GM18867 (cell line): Measurements from ENCODE around the gene ZP1.
A peak's percentile ranks its signal among the peaks of the same experiment; 100 is the strongest.
"Not testable (repeated sequence)": the region's sequence is repeated elsewhere in the genome, so short reads cannot be mapped to it uniquely, and the experiment has no call there.

Source experiments
- ATAC-seq: cut with Tn5 transposase; IDR thresholded peaks from one replicate; pipeline ENCODE4 v1.9.1; 2021; ENCODE audit warnings: mild to moderate bottlenecking, moderate library complexity; ENCODE audit not compliant: unreplicated experiment

Gene ZP1

DNA sequence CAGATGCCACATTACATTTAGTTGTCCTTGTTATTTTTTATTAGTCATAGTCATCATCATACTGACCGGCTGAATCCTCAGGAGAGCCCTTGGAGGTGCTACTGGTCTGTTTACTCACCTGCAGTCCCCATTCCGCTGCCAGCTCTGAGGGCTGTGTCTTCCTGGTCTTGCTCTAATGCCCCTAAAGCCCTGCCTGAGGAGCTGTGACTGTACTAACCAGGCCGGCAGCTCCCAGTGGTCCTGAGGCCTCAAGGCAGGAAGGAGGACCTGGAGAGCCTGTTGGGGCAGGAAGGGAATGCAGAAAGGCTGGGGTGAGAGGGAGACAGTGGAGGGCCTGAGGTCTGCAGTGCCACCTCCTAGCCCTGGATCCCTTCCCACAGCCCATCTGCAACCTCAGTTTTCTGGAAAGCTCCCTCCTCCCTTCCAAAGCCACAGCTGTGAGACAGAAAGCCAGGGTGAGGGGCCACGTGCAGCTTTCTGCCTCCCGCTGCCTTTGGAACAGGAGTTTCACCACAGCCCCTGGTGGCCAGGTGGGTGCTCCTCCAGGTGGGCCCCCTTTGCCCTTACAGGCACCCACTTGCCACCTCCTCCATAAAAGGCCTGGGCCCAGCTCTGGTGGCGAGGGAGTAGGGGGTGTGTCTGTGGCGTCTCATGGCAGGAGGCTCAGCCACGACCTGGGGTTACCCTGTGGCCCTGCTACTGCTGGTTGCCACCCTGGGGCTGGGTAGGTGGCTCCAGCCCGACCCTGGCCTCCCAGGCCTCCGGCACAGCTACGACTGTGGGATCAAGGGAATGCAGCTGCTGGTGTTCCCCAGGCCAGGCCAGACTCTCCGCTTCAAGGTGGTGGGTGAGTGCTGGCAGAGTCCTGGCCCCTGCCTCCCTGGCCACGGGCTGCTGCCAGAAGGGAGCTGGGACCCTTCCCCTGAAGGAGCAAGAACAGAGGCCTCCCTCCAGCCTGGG is at the start of gene ZP1:
Gene ZP1, plus strand, starts transcription at position 632 of the 960 bp plus-strand sequence. Its CDS starts 20 bp downstream, at position 652.
- ATAC-seq = no peak

DNA sequence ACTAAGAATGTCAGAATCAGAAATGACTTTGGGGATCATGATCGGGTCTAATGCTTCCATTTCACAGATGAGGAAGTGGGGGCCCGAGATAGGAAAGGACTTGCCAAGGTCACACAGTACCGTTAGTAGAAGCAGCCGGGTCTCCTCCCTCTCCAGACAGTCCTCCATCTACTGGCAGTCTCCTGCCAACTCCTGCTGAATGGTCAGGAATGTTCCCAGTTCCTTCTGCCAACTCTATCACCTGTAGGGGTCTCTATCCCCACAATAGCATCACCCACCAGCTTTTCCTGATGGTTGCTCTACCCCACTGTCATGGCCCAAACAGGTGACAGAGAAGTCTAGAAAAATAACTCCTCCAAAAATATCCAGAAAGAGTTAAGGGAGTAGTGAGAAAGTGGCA is 49.3 kb upstream of the ZP1 start:
- ATAC-seq = no peak

DNA sequence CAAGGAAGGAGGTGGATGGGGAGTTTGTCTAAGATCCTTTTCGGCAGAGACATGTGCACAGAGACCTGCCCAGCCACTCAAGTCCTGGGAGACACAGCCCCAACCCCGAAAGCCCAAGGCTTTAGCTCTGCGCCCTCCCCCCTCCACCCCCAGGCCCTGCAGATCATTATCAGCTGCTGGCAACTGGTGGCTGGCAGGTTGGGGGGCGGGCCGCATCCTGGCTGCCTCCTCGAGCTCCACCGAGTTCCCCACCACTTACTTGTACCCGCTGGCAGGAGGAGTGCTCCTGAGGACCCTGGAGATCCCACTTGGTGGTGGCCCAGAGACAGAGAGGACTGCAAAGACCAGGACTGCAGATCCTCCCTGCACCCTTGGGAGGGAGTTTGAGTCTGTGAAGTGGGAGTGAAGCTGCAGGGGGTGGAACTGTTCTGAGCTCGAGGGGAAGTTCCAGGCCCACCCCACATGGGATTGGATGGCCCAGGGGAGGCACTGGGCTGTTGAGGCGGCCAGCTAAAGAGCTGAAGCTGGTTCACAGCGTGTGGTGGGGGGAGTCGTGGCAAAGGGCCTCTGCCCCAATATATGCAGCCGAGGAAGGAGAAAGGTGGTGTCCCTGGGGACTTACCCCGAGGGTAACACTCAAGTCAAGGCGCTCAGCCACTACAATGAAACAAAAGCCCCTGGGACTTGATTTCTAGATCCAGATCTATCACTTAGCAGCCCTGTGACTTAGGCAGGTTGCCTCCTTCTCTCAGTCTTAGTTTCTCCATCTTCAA is 45.3 kb upstream of the ZP1 start:
- ATAC-seq = no peak

- ATAC-seq = not testable (repeated sequence)
These were observed 43.5 kb upstream of the ZP1 start for GRCh38 chr11:60823745-60824306.

DNA sequence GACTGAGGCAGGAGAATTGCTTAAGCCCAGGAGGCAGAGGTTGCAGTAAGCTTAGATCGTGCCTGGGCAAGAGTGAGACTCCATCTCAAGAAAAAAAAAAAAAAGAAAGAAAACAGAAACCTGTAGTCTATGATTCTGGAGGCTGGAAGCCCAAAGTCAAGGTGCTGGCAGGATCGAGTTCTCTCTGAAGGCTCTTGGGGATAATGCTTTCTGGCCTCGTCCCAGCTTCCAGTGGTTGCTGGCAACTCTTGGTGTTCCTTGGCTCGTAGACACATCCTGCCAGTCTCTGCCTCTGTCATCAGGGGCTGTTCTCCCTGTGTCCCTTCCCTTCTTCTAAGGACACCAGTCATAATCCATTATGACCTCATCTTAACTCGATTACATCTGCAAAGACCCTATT is 42.2 kb upstream of the ZP1 start:
- ATAC-seq = no peak

DNA sequence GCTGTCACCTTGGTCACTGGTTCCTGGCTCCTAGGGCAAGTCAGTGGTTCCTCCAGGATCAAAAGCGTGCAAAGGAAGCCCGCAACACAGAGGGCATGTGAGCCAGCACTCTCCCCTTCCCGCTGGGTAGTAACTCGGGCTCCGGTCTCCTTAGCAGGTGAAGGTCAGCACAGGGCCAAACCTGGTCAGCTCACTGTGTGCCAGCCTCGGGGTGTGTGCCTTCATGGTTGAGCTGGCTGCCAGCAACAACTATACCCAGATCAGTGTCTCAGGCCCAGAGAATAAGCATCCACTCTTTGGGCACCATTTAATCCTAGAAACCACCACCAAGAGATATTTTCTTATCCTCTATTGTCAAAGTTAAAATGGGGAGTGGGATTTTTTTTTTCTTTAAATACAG is 41.6 kb upstream of the ZP1 start:
- ATAC-seq = no peak

DNA sequence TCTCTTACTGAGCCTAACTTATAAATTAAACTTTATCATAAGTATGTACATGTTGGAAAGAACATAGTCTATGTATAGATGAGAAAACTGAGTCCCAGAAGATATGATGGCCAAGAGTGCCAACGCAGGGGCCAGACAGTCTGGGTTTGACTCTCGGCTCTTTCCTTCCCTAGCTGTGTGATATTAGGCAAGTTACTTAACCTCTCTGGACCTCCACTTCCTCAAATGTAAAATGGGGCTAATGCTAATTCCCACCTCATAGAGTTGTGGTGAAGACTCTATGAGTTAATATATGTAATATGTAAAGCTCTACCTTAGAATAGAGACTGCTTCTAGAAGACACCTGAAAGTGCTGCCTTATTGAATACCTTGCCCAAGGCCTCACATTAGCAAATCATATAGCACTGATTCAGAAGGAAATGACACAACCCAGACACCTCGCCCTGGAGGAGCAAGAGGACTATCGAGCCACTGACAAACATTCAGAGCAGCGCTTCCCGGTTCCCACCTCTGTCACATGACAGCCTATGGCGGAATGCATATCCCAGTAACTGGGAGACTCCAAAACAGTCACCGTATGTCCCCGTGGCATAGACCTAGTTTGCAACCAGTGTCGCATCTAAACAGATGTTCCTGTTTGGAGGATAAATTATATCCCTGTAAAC is 36.7 kb upstream of the ZP1 start:
- ATAC-seq = peak; percentile 53

- peak; percentile 87 for ATAC-seq
These were observed 36.2 kb upstream of the ZP1 start for GRCh38 chr11:60831143-60831500.

- ATAC-seq = no peak
These were observed 35.8 kb upstream of the ZP1 start for GRCh38 chr11:60831501-60832079.

GRCh38 chr11:60834742-60835533 is 32.4 kb upstream of the ZP1 start:
- ATAC-seq = no peak

- no peak for ATAC-seq
These were observed 31.9 kb upstream of the ZP1 start for GRCh38 chr11:60835534-60835846.

DNA sequence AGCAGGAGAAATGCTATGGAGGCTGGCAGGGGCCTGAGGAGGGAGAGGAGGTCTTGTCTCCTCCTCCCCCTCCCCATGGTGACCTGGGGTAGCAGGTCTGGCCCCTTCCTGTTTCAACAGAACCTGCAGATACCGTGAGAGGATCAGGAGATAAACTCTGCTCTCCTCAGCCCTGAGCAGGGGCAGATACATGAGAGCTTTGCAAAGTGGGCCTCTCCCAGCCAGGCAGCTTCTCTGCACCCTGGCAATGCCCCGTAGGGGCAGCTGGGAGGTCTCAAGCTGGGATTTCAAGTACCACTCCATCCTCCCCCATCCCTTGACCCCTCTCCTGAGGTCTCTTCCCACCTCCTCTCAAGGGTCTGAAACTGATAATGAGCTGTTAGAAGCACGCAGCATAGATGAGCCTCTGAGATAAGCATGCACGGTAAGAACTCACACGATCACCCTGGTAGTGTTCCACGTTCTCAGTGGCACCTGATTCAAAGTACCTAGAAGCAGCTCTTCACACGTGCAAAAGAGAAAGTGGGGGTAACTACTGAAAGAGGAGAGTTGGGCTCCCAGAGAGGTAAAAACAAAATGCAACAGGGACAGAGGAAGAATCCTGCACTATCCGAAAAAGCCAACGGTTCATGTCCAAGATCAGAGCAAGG is 30.4 kb upstream of the ZP1 start:
- ATAC-seq = no peak

DNA sequence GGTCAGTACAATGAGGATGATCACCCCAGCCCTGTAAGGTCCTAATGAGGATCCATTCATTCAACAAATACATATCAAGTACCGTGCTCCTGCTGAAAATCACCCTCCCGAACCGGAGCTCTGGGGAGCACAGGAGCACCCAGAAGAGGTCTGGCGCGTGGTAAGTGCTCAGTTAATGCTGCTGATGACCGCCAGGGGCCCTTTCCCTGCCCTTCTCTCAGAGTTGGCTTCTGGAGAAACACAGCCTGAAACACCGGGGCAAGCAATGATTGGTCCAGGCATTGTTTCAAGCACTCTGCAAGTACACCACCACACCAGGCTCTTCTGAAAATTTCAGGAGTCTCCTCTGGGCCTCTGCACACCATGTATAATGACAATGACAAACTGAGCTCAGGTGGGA is 29.2 kb upstream of the ZP1 start:
- ATAC-seq = no peak

GRCh38 chr11:60840470-60841430 is 26.6 kb upstream of the ZP1 start:
- no peak for ATAC-seq

DNA sequence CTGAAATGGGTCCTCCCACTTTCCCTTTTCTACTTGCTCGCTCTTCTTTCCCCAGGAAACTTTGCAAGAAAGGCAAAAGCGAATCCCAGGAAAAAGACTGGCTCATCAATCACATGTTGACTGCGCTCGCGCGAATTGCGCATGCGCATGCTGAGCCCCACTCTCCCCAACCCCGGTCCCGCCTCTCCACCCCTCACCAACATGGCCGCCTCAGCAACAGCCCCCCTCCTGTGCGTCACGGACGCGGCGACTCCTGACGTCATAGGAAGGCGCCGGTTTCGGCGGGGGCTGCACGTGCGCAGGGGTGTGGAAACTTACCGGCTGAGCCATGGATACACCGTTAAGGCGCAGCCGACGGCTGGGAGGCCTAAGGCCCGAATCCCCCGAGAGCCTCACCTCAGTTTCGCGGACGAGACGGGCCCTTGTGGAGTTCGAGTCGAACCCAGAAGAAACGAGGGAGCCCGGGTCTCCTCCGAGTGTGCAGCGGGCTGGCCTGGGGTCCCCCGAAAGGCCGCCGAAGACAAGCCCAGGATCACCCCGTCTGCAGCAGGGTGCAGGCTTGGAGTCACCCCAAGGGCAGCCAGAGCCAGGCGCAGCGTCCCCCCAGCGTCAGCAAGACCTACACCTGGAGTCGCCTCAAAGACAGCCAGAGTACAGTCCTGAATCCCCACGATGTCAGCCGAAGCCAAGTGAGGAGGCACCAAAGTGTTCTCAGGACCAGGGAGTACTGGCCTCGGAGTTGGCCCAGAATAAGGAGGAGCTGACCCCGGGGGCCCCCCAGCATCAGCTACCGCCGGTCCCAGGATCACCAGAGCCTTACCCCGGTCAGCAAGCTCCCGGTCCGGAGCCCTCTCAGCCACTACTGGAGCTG is 25.3 kb upstream of the ZP1 start, which contains the start of gene CCDC86:
Gene CCDC86, plus strand, starts transcription at position 317 of the 871 bp plus-strand sequence. Its CDS starts 12 bp downstream, at position 329.
- ATAC-seq = peak; percentile 85

DNA sequence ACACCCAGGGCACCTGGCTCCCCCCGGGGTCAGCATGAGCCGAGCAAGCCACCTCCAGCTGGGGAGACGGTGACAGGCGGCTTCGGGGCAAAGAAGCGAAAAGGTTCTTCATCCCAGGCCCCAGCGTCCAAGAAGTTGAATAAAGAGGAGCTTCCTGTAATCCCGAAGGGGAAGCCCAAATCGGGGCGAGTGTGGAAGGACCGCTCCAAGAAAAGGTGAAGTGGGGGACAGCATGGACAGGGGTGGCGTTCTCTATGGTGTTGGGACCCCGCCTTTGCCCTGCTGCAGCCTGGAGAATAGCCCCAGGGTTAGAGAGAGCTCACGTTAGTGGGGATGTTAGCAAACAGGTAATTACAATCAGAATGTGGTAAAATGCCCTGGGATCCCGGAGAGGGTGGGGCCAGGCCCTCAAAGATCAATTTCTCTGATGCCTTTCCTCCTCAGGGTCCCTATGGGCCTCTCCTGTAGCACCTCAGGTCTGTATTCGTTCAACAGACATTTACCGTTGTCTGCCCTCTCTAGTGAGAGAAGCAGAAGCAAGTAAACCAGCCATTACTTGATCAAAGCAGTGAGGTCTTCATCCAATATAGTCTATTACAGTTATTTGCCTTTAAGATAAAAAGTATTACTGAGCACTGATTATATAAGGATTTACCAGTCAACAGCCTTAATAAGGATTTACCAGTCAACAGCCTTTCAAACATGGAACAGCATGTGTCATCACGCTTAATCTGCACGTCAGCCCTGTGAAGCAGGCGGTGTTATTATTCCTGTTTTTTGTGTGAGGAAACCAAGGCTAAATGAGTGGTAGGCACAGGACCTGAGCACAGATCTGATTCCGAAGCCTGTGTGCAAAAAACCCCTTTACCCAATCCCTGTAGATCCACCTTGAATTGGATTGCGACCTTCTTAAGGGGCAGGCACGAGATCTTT is 24.4 kb upstream of the ZP1 start:
- no peak for ATAC-seq
